GM12874 (cell line): Measurements from ENCODE around the gene INPP5A.

Source experiments
- CTCF ChIP-seq: IDR thresholded peaks from 2 replicates; pipeline ENCODE4 v1.5.1; 2011; ENCODE audit warnings: low read depth, mild to moderate bottlenecking, control low read depth, low read length, moderate library complexity; ENCODE audit not compliant: insufficient read depth

The INPP5A gene

GRCh38 chr10:132748545-132749370, 211.2 kb downstream of the INPP5A start:
- no peak for TF ChIP-seq CTCF

- TF ChIP-seq CTCF: no peak
These were observed 211.8 kb downstream of the INPP5A start for GRCh38 chr10:132749371-132749795.

DNA sequence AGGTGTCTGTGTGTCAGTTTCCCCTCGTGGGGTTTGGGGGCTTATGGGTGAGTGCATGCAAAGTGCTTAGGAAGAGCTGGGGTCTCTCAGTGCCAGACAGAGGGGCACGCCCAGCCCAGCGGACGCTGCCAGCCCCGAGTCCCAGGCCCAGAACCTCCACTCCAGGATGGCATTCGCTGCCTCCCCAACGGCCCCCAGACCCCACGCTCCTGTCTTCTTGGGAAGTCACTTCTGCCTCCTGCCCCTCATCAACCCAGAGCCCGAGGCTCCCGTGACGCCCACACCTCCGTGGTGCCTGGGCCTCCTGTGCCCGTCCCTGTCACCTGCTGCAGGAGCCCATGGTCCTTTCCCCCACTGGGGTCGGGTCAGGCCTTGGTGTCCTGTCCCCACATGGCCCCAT, 213.3 kb downstream of the INPP5A start:
- no peak for TF ChIP-seq CTCF

- no peak for TF ChIP-seq CTCF
These were observed 214.8 kb downstream of the INPP5A start for GRCh38 chr10:132752378-132752777.

GRCh38 chr10:132752961-132753360, 215.4 kb downstream of the INPP5A start:
- TF ChIP-seq CTCF: no peak

- TF ChIP-seq CTCF: no peak
These were observed 216.0 kb downstream of the INPP5A start for GRCh38 chr10:132753596-132753995.

GRCh38 chr10:132754071-132754470, 216.5 kb downstream of the INPP5A start:
- TF ChIP-seq CTCF: no peak
